Aortic smooth muscle cell (primary cell): ENCODE data around the gene TLCD2. TPM values are rescaled to one million over a fixed set of nuclear protein-coding genes. Genes with fewer than 3 reads are reported as not detected.

Source experiments
- total RNA-seq: library from RNA; depleted of rRNA; stranded (reverse); fragments of >200 nt; gene quantifications from 2 replicates; pipeline ENCODE4 v1.2.3, GENCODE V29; 2014

The TLCD2 gene
- total RNA-seq: 2.6 and 3.6 TPM in 2 replicates

GRCh38 chr17:1709971-1710806 lies at the start of gene TLCD2:
Gene TLCD2, minus strand, starts transcription at chr17:1710377. Its CDS starts 135 bp downstream, at chr17:1710242.

GRCh38 chr17:1742371-1743087 lies 32.4 kb upstream of the TLCD2 start, which contains the start of gene SERPINF2:
Gene SERPINF2, plus strand, starts transcription at chr17:1742871. Its CDS starts 2,125 bp downstream, at chr17:1744996.

GRCh38 chr17:1724351-1724868 lies 14.2 kb upstream of the TLCD2 start, which contains the start of gene WDR81:
Gene WDR81, plus strand, starts transcription at chr17:1724704. Its CDS starts 256 bp downstream, at chr17:1724960.

GRCh38 chr17:1684378-1685189 lies 25.6 kb downstream of the TLCD2 start, which contains the start of gene PRPF8:
Gene PRPF8, minus strand, starts transcription at chr17:1684867. Its CDS starts 296 bp downstream, at chr17:1684571.

Other genes with a start within 250 kb of the TLCD2 start
- 179 and 191 TPM in 2 replicates for gene MYO1C, start 217.7 kb downstream of the TLCD2 start, total RNA-seq
- 31.4 and 35.5 TPM in 2 replicates for gene INPP5K, start 193.8 kb downstream of the TLCD2 start, total RNA-seq
- gene PITPNA, start 147.6 kb downstream of the TLCD2 start, total RNA-seq: 17.8 and 19.4 TPM in 2 replicates
- gene SLC43A2, start 81.5 kb downstream of the TLCD2 start, total RNA-seq: 9.0 and 14.5 TPM in 2 replicates
- gene SCARF1, start 64.6 kb downstream of the TLCD2 start, total RNA-seq: 2.3 and 4.4 TPM in 2 replicates
- 12.0 and 13.7 TPM in 2 replicates for gene RILP, start 60.5 kb downstream of the TLCD2 start, total RNA-seq
- 98.3 and 117 TPM in 2 replicates for gene PRPF8, start 25.5 kb downstream of the TLCD2 start, total RNA-seq
- gene WDR81, start 14.3 kb upstream of the TLCD2 start, total RNA-seq: 24.0 and 25.4 TPM in 2 replicates
- not detected in 2 replicates for gene SERPINF2, start 32.5 kb upstream of the TLCD2 start, total RNA-seq
- gene SERPINF1, start 51.7 kb upstream of the TLCD2 start, total RNA-seq: 47.2 and 65.3 TPM in 2 replicates
- 8.9 and 10.8 TPM in 2 replicates for gene SMYD4, start 119.5 kb upstream of the TLCD2 start, total RNA-seq
- gene RPA1, start 119.6 kb upstream of the TLCD2 start, total RNA-seq: 46.8 and 47.2 TPM in 2 replicates